Panc1 (cell line): ENCODE results near the gene SLC6A11.

Experiments used
- POLR2AphosphoS5 ChIP-seq: IDR thresholded peaks from 2 replicates; pipeline ENCODE4 v1.6.1; 2012; ENCODE audit warnings: mild to moderate bottlenecking, low read depth, low read length, moderate library complexity
- TF ChIP-seq, protein P1 (sequence below): fragments of 450-650 bp; IDR thresholded peaks from 2 replicates; pipeline ENCODE4 v1.5.1; 2017; ENCODE audit warnings: mild to moderate bottlenecking

DNA sequence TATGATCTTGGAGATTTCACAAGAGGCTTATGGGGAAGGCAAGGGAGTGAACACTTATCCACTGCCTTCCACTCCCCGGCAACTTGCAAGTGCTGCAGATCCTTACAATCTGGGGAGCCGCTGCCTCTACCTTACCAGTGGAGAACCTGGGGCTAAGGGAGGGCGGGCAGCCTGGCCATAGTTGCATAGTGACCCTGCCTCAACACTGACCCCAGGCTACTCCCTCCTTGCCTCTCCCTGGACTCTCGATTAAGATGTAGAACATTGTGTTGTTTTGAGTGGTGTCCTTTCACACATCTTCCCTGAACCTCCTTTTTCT, 30.6 kb downstream of the SLC6A11 start:
- TF ChIP-seq, protein P1, sequence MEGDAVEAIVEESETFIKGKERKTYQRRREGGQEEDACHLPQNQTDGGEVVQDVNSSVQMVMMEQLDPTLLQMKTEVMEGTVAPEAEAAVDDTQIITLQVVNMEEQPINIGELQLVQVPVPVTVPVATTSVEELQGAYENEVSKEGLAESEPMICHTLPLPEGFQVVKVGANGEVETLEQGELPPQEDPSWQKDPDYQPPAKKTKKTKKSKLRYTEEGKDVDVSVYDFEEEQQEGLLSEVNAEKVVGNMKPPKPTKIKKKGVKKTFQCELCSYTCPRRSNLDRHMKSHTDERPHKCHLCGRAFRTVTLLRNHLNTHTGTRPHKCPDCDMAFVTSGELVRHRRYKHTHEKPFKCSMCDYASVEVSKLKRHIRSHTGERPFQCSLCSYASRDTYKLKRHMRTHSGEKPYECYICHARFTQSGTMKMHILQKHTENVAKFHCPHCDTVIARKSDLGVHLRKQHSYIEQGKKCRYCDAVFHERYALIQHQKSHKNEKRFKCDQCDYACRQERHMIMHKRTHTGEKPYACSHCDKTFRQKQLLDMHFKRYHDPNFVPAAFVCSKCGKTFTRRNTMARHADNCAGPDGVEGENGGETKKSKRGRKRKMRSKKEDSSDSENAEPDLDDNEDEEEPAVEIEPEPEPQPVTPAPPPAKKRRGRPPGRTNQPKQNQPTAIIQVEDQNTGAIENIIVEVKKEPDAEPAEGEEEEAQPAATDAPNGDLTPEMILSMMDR, result no peak
- TF ChIP-seq POLR2AphosphoS5, result no peak
